ENCODE data around the gene ZNF280D.

GRCh38 chr15:56679225-56679624, 54.1 kb downstream of the ZNF280D start:
- TF ChIP-seq POLR2AphosphoS5 (IDR thresholded peaks at IDR 0.05) (no peak), CTCF (IDR thresholded peaks at IDR 0.05) (no peak)
